ENCODE results near the gene DDIT4L. TPM values are rescaled to one million over a fixed set of nuclear protein-coding genes. Genes with fewer than 3 reads are reported as not detected.
A peak's percentile ranks its signal among the peaks of the same experiment; 100 is the strongest.
"Not testable (repeated sequence)": the region's sequence is repeated elsewhere in the genome, so short reads cannot be mapped to it uniquely, and the experiment has no call there.

The DDIT4L gene
- polyA plus RNA-seq (ENCODE audit: insufficient read length in 4 of 4) = 1 to 10 TPM; 2.4 to 2.7 (median 2.6) TPM

GRCh38 chr4:100189820-100190642 is at the start of gene DDIT4L:
Gene DDIT4L, minus strand, starts transcription at chr4:100190468. Its CDS starts 485 bp downstream, at chr4:100189983.
- DNase-seq (ENCODE audit: low read depth in 4 of 4, low spot score in 2 of 4) = peak in 2 of 4 donors; percentile 31 to 33

GRCh38 chr4:100240008-100240407 is 49.7 kb upstream of the DDIT4L start:
- DNase-seq (ENCODE audit: low read depth in 4 of 4, low spot score in 2 of 4) = no peak

- no peak for DNase-seq (ENCODE audit: low read depth in 4 of 4, low spot score in 2 of 4)
These were observed 34.5 kb upstream of the DDIT4L start for GRCh38 chr4:100224721-100225120.

DNA sequence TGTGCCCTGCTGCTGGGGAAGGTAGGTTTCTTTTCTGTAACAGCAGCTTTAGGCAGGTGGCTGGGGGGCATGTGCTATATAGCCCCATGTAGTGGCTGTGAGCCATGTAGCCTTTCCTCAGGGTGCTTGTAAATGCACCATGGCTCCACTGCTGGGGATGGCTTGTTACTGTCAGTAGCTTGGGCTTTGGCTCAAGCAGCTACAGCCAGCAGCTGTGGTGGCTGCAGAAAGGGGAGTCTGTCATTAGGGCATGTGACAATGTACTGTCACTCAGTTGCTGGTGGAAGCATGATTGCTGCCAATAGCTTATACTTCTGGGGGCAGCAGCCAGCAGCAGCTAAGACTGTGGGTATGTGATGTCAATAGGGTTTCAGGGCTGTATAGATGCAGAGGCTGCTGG is 33.9 kb upstream of the DDIT4L start:
- DNase-seq (ENCODE audit: low read depth in 4 of 4, low spot score in 2 of 4) = no peak

- DNase-seq (ENCODE audit: low read depth in 4 of 4, low spot score in 2 of 4) = no peak
These were observed 18.7 kb upstream of the DDIT4L start for GRCh38 chr4:100208964-100209363.

DNA sequence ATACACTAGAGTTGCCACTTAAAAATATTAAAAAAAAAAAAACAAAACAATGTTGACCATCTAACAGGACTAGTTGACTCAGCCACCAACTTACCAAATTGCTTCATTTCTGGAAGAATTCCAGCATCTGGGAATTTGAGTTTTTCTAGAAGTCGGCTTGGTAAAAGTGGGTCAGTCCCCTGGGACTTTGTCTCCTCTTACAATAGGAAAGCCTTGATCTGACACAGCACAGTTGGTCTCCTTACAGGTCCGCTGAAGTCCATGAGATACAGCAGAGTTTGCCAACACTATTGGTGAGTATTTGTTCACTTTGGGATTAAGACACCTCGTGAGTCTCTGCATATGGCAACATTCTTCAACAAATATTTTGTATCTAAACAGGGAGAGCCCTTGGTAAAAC is 18.2 kb upstream of the DDIT4L start:
- DNase-seq (ENCODE audit: low read depth in 4 of 4, low spot score in 2 of 4) = no peak

- DNase-seq (ENCODE audit: low read depth in 4 of 4, low spot score in 2 of 4) = no peak
These were observed 16.6 kb upstream of the DDIT4L start for GRCh38 chr4:100206850-100207249.

GRCh38 chr4:100198061-100198460 is 7.8 kb upstream of the DDIT4L start:
- DNase-seq (ENCODE audit: low read depth in 4 of 4, low spot score in 2 of 4) = no peak

GRCh38 chr4:100196388-100197071 is 6.3 kb upstream of the DDIT4L start:
- DNase-seq (ENCODE audit: low read depth in 4 of 4, low spot score in 2 of 4) = not testable (repeated sequence)

DNA sequence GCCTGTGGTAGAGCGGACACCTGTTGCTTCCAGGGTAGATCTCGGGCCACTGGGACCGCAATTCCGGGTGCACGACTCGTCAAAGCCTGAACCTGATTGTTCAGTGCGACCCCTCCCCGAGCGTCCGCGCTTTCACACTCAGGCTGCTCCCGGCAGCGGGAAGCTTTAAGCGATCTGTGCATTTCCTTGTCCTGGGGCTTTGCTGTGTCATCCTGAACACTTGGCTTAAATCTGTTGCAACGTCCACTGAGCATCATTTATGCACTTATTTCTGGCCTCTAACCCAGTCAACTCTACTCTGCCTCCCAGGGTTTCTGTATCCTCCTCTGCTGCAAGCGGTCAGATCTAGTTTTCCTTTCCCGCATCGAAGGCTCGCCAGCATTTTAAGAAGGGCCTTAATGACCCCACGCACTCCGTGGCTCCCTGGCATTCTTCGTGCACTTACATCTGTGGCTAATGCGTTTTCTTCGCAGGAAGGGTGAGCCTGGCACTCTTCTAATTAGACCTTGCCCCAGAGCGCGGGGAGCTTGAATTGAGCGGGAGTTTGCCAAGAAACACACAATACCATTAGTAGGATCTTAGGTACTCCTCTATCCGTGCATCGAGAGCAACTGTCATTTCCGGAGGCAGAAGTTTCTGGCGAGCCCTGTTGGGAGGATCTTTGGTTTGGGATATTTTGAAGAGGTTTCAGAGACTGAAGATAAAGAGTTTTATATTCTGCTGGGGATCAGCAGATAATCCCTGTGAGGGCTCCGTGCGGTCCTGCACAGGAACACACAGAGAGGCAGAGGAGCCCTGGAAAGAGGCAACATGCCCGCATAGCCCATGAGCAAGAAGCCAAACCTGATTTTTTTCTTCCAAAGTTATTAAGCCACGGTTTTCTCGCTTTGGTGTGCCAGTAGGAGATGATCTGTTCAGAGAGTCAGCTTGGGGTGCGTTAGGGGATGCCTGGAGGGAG is 654 bp upstream of the DDIT4L start:
- peak in 2 of 4 donors; percentile 34 to 47 for DNase-seq (ENCODE audit: low read depth in 4 of 4, low spot score in 2 of 4)

GRCh38 chr4:100188829-100189228 is 1.4 kb downstream of the DDIT4L start:
- no peak for DNase-seq (ENCODE audit: low read depth in 4 of 4, low spot score in 2 of 4)

- DNase-seq (ENCODE audit: low read depth in 4 of 4, low spot score in 2 of 4) = no peak
These were observed 2.5 kb downstream of the DDIT4L start for GRCh38 chr4:100187781-100188180.

GRCh38 chr4:100184787-100185186 is 5.5 kb downstream of the DDIT4L start:
- no peak for DNase-seq (ENCODE audit: low read depth in 4 of 4, low spot score in 2 of 4)

GRCh38 chr4:100177855-100178254 is 12.4 kb downstream of the DDIT4L start:
- no peak for DNase-seq (ENCODE audit: low read depth in 4 of 4, low spot score in 2 of 4)

DNA sequence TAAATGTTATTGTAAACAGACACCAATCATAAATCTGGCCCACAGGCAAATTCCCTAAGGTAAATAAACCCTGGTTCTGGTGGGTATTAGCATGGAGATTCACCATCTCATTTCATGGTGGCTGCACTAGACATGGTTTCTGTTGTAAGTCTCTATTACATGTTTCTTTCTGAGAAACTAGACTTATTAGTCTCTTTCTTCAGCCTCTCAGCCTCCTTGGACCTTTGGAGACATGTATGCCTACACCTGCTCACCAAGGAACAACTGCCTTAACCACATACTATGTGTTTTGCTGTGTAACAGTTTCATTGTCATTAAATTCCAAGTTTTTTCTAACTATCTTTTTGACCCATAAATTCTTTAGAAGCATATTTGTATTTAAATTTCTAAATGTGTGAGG is 13.1 kb downstream of the DDIT4L start:
- no peak for DNase-seq (ENCODE audit: low read depth in 4 of 4, low spot score in 2 of 4)

DNA sequence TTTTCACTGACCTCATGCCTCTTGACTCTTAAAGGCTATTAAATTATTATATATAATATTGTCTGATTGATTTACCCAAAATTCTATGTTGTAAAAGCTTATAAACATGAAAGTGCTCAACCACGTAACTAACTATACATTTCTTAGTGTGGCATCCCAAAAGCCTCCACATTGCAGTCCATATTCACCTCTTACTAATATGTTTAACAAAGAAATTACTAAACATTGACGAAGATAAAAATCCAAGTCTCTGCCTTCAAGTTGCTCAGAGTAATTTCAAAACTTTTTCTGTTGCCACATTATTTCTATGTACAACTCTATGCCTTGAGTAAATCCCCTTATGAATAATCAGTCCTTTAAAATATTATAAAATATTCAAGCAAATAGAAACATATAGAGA is 14.4 kb downstream of the DDIT4L start:
- DNase-seq (ENCODE audit: low read depth in 4 of 4, low spot score in 2 of 4) = no peak

GRCh38 chr4:100174985-100175383 is 15.3 kb downstream of the DDIT4L start:
- DNase-seq (ENCODE audit: low read depth in 4 of 4, low spot score in 2 of 4) = no peak

DNA sequence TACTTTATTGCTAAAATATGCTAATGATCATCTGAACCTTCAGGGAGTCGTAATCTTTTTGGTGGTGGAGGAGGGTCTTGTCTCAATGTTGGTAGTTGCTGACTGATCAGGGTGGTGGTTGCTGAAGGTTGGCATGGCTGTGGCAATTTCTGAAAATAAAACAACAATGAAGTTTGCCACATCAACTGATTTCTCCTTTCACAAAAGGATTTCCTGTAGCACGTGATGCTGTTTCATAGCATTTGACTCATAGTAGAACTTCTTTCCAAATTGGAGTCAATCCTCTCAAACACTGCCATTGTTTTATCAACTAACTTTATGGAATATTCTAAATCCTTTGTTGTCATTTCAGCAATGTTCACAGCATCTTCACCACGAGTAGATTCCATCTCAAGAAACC is 19.3 kb downstream of the DDIT4L start:
- DNase-seq (ENCODE audit: low read depth in 4 of 4, low spot score in 2 of 4) = no peak

DNA sequence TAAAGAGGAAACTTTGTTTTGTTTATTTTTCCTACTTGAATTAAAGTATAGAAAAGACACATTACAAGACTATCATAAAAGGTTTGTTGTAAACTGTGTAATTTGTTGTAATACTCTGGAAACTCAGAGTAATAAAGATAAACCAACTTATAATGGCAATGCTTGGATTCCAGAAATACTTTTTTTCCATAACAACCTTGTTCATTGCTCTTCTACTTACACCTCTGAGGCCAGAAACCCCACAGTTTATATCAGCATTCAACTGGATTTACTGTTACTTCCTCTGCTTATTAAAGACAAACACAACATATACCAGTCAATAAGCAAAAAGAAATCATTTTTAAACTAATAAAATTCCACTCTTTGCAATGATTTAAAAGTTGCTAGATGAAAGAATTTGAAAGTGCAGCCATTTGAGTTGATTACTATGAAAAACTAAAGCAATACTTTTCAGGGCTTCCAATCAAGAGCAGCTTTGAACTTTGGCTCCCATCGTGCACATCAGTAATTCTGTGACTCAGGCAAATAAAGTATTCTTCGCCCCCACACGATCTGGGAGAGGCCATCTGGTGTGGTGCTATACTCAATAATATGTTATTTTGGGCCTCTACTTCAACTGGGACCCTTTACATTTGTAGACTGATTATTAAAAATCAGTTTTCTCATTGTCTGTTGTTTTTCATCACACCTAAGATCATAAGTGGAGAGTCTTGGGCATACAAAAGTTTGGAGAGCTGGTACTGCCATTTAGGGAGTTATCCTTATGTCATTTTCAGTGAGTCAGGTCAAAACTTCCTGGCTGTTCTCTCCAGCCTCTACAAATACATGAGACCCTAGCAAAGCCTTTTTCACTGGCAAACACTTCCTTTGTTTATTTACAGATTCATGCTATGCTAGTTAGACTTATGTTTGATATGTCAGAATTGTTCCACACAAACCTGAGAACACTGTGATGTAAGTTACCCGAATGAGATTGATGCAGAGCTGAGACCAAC is 20.5 kb downstream of the DDIT4L start:
- no peak for DNase-seq (ENCODE audit: low read depth in 4 of 4, low spot score in 2 of 4)

GRCh38 chr4:100168521-100168920 is 21.7 kb downstream of the DDIT4L start:
- DNase-seq (ENCODE audit: low read depth in 4 of 4, low spot score in 2 of 4) = no peak
